HG02623 (cell line): ENCODE results near the gene GDF15.
"Not testable (repeated sequence)": the region's sequence is repeated elsewhere in the genome, so short reads cannot be mapped to it uniquely, and the experiment has no call there.

Source experiments
- ATAC-seq: cut with Tn5 transposase; IDR thresholded peaks from one replicate; pipeline ENCODE4 v1.9.1; 2021; ENCODE audit warnings: moderate library complexity; ENCODE audit not compliant: unreplicated experiment

Gene GDF15

DNA sequence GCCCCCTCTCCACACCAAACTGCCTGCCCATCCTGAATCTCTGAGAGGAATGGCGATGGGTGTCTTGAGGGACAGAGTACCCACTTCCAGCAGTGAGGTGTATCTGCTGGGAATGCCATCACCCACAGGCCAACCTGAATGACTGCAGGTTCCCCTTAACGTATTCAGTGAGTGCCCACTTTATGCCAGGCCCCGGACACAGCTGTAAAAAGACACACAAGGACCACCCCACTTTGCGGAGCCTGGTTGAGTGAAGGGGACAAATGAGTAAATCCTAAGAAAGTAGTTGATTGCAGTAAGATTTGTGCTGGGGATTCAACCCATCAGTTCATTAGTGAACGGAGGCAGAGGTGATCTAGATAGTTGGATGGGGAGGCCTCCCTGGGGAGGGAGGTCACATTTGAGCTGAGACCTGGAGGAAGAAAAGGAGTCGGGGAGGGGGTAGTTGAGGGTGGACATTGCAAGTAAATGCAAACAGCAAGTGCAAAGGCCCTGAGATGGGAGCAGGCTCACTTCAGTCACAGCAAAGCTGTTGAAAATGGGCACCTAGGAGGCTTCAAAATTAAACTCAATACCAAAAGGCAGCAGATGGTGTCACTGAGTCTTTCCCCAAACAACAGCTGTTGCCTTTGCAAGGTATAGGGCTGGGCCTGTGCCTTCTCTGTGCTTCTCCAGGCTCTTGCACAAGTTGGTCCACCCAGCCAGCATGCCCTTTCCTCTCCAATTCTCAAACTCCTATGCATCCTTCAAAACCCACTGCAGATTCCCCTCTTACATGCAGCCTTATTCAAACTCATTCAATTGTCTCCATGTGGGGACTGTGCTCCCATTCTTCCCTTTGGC is 4.3 kb downstream of the GDF15 start:
- no peak for ATAC-seq

DNA sequence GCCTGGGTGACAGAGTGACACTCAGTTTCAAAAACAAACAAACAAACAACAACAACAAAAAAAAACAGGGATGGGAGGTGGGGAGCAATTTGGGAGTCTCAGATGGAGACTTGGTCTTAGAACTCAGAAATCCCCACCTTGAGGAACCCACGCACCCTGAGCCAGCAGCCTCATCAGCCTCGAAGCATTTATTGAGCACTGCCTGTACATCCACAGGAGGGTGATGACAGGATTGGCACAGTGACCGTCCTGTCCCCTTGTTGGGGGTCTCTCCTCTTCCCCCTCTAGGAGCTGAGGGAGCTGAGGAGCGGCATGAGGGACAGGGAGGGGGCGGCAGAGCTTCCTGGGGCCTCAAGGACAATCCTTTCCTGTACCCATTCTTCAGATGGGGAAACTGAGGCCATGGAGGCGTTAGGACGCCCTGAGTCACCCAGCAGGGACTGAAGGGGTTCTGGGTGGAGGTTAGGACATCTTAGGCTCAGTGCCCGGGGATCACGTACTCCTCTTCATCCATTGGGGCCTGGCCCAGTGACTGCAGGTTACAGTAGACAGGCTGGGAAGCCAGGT is 5.6 kb downstream of the GDF15 start:
- no peak for ATAC-seq

DNA sequence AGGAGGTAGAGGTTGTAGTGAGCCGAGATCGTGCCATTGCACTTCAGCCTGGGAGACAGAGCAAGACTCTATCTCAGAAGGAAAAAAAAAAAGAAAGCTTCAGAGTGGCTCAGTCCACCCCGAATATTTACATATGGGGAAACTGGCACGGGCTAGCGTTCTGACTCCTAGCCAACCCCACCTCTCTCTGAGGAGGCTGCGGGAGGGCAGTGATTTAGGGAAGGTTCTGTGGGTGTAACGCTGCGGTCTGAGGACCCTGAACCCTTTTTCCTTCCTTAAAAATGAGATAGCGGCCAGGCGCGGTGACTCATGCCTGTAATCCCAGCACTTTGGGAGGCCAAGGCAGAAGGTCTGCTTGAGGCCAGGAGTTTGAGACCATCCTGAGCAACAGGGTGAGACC is 6.5 kb downstream of the GDF15 start:
- ATAC-seq = no peak

DNA sequence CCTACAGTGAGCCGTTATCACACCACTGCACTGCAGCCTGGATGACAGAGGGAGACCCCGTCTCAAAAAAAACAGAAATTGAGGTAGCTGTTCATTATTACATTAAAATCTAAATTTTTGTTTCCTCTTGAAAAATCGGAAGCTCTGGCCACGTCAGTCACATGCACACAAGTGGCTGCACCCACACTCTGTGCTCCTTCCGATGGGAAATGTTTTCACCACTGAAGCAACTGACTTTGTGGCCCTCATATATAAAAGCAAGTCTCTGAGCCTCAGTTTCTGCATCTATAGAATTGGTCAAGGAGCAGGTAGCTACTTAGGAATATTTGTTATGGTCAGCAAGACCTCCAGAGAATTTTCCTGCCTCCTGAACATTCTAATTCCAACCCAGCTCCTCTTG is 7.0 kb downstream of the GDF15 start:
- no peak for ATAC-seq

DNA sequence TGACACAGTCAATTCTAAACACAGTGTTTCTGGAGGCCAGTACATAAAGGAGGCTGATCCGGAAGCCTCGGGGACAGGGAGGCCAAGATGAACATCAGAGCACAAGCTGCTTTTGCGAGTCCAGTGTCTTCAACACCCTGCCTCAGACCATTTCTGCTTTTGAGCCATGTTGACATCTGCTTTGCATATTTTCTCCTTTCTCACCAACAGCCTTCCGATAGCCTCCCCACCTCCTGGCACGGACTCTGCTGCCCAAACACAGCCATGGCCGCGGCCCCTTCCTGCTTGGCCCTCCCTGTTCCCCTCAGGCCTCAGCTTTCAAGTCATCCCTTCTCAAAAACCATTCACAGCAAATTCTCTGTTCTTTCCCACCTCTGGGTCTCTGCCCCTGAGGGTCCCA is 7.9 kb downstream of the GDF15 start:
- no peak for ATAC-seq

DNA sequence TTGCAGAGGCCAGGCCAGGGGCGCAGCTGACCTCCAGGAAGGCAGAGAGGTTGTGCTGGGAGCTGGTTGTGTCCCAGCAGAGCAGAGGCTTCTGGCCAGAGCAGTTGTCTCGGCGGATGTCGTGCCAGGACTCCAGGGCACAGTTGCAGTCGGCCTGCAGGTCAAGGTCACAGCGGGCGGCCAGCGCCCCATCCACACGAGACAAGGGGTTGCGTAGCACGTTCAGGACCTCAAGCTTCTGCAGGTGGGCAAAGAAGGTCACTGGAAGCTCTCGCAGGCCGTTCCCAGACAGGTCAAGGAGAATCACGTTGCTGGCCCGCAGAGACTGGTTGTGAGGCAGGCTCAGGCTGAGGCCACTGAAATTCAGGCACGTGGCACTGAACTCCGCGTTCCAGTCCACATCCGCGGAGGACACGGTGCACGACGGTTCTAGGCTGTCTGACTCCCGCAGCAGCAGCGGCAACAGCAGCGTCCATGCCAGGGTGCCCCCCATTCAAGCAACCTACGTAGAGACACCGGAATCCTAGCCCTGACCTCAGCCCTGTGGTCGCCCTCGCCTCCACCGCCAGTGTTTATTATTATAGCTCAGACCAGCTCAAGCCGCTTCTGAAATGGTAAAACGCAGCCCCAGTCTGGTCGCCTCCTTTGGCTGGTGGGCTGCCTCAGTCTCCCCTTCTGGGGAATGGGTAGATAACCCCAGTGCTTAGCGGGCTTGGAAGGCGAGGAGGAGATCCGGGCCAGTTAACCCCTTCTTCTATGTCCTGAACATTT is 10.7 kb downstream of the GDF15 start:
- ATAC-seq = no peak

DNA sequence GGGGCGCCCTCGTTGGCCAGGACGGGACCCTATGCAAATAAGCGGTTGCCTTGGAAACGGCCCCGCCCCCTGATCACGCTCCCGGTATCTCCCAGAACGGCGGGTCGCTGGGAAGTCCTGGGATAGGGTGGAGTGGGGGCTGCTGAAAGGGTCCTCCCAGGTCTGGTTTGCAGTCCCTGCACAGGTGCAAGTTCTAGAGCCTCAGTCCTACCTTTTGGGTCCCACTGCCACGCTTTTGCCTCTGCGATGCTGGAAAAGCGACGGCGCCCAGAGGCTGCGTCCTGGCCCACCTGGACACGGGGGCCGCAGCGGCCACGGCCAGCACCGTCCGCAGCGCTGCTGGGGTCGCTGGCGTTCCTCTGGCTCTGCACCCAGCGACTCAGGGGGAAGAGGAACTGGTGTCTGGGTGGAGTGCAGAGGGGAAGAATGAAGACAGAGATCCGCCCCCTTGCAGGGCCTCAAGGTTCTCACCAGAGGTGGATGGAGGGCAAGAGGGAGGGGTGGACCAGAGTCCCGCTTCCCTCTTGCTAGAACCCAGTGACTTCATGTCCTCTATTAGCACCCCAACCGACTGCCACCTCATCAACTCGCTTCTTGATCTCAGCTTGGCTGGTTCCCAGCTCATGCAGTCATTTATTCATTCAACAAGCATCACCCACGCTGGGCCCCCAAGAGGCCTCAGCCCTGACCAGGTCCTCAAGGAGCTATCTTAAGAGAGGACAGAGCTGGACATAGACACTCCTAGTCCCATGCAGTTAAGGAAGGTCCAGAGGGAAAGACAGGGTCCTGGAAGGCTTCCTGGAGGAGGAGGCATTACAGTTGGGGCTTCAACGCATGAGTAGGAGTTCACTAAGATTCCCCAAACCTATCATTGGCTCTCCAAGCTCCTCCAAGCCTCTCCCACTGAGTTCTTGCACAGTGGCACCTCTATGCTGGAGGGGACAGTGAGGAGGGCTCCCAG is 11.6 kb downstream of the GDF15 start, which contains the start of gene LRRC25:
TSS of gene LRRC25 (minus strand) at position 381 of the 961 bp plus-strand sequence. CDS start 659 bp downstream, outside the sequence.
- no peak for ATAC-seq

DNA sequence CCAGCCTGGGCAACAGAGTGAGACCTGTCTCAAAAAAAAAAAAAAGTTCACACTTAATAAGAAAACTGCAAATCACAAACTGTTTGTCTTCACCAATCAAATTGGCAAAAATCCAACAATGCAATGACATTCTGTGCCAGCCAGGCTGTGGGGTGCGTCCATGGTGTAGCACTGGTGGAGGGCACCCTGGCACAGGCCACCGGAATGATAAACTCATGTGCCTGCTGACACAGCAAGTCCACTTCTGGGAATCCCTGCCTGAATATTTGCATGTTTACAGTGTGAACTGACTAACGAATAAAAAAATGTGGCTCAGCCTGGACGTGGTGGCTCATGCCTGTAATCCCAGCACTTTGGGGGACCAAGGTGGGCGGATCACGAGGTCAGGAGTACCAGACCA is 13.1 kb downstream of the GDF15 start:
- no peak for ATAC-seq

DNA sequence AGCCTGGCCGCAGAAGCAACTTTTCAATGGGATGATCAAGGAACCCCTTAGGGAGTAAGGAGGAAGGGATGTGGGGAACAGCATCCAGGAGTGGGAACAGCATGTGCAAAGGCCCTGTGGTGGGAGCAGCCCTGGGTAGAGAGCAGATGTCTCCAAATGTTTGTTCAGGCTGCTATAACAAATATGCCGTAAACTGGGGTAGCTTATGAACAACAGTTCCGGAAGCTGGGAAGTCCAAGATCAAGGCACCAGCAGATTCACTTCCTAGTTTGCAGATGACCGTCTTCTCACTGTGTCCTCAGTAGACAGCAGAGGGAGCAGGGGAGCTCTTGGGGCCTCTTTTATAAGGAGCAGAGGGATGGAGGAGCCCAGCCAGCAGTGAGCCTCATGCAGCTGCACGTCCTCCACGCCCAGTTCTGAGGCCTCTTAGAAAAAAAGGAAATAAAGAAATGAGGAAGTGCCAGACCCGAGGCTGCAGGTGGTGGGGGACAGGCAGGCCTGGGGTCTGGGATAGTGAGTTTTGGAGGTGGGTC is 15.7 kb downstream of the GDF15 start:
- no peak for ATAC-seq

DNA sequence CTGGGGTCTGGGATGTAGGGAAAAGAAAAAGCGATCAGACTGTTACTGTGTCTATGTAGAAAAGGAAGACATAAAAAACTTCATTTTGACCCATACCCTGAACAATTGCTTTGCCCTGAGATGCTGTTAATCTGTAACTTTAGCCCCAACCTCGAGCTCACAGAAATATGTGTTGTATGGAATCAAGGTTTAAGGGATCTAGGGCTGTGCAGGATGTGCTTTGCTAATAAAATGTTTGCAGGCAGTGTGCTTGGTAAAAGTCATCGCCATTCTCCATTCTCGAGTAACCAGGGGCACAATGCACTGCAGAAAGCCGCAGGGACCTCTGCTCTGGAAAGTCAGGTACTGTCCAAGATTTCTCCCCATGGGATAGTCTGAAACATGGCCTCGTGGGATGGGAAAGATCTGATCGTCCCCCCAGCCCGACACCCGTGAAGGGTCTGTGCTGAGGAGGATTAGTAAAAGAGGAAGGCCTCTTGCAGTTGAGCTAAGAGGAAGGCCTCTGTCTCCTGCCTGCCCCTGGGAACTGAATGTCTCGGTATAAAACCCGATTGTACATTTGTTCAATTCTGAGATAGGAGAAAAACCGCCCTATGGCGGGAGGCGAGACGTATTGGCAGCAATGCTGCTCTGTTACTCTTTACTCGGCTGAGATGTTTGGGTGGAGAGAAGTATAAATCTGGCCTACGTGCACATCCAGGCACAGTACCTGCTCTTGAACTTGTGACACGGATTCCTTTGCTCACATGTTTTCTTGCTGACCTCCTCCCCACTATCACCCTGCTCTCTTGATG is 16.7 kb downstream of the GDF15 start:
- ATAC-seq = not testable (repeated sequence)

DNA sequence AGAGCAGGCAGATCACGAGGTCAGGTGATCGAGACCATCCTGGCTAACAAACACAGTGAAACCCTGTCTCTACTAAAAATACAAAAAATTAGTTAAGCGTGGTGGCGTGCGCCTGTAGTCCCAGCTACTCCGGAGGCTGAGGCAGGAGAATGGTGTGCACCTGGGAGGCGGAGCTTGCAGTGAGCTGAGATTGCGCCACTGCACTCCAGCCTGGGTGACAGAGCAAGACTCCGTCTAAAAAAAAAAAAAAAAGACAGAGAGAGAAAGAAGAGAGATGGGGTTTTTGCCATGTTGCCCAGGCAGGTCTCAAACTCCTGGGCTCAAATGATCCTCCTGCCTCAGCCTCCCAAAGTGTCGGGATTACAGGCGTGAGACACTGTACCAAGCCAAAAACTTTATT is 19.8 kb downstream of the GDF15 start:
- ATAC-seq = not testable (repeated sequence)

DNA sequence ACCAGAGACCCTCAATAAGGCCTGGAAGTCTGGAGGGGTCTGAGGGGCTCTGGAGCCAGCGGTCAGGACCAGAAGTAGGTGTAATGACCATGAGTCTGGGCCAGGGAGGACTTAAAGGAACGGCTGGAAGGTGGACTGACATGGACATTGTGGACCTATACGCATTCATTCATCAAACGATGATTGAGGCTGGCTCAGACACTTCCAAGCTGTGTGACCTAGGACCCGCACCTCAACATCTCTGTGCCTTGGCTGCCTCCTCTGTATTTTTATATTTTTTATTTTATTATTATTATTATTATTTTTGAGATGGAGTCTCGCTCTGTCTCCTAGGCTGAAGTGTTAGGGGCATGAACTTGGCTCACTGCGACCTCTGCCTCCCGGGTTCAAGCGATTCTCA is 20.8 kb downstream of the GDF15 start:
- no peak for ATAC-seq

DNA sequence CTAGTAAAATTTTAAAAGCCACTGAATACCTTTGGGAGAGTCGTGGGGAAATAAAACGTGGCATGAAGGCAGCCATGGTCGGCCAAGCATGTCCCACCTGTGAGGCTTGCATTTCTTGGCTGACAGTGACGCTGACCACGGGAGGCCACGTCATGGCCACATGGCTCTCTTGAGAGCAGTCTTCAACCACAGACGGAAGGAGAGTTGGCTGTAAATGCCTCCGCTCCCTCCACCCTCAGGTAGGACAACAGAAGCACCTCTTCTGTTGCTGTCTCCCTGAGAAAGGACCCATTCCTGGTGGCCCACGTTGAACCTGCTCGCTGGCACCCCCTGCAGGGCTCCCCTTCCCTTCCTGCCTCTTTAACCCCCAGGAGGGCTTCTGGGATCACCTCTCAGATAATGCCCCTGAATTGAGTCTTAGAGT is 22.1 kb downstream of the GDF15 start:
- ATAC-seq = no peak

DNA sequence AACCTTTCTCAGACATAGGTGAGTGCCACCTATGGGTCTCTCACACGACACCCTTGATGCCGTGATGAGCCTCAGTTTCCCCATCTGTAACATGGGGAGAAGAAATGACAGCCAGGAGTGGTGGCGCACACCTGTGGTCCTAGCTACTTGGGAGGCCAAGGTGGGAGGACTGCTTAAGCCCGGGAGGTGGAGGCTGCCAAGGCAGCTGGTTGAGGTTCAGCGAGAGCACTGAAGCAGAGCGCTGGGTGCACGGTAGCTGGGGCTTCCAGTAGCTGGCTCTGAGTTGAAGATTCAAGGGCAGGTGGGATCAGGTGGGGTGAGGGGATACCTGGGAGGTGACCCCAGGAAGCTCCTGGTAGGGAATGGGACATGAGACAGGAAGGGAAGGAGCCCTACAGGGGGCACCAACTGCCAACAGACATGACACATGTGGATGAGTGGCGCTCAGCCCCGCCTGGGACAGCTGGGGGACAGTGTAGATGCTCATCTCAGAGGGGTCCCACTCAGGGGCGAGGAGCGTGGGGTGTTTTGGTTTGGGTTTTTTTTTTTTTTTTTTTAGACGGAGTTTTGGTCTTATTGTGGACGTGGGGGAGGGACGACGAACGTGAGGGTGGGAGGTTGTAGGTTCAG is 26.8 kb downstream of the GDF15 start:
- ATAC-seq = no peak

DNA sequence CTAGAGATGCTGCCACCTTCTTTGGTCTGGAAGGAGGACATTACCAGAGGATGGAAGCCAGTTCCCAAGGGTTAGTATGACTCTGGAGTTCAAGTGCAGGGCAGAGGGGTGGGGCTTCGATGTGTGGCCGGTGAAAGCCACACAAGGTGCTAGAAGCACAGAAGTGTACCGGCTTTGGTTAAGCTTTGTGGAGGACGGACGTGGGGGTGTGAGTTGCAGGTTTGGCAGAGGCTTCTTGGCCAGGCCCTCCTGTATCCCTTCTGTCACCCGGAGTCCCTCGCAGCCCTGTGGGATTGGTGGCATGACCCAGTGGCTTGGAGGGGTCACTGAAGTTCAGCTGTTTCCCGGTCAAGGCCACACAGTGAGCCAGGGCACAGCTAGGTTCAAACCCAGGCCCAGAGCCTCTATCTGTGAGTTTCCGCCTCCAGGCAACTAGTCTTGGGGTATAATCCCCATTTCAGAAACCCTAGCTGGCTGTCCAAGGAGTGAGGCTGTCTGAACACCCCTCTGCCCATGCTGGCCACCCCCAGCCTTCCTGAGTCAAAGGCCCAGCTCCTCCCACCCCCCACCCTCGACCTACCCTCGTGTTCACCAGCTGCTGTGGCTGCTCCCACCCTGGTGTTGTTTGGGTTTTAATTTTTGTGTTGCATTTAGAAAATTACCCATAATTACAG is 28.7 kb downstream of the GDF15 start:
- no peak for ATAC-seq

DNA sequence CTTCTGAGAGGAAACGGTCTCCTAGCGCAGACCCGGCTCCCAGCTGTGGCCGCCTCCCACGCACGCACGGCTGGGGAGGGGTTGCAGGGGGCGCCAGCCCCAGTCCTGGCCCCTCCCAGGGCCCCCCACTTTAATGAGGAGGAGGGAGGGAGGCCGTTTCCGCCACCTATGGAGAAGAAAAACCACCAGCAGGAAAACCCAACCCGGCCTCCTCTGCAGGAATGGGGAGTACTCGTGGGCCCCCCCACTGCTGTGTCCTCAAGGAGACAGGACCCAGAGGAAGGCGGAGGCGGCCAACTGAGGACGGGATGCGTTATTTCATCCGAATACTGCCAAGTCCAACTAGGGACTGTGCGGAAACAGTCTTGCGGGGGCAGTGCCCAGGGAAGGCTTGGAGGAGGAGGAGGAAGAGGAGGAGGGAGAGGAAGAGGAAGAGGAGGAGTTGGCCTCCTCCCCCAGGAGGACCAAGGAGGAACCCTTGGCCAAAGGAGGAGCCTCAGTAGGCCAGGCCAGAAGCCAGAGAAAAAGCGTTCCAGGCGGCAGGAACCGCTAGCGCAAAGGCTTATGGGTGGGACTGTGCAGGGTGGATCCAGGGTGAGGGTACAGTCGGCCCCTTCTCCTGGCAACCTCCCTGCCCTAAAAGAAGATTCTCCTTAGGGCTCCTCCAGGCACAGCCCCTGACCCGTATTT is 29.4 kb downstream of the GDF15 start:
- no peak for ATAC-seq

DNA sequence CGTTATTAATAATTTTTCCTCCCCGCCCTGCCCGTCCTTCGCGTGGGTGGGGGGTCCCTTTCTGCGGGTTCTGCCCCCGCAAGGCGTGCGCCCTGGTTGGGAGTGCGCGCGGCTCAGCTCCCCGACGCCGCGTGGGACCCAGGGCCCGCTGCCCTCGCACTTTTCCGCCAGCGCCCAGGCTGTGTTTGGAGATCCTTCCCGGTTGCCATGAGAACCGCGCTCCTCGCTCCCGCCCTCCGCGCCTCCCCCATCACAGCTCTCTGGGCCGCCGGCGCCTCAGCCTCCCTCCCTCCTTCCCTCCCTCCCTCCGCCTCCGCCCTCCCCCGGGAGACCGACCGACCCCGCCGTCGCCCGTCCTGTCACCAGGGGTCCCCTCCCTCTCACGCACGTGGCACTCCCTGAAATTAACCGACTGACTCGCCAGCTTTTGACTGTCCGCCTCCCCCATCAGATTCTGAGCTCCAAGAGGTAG is 30.9 kb downstream of the GDF15 start:
- no peak for ATAC-seq
